AG04450 (cell line): ENCODE measurements around the gene CFAP119. TPM values are rescaled to one million over a fixed set of nuclear protein-coding genes. Genes with fewer than 3 reads are reported as not detected.

Source experiments
- CTCF ChIA-PET: fragments of 300-600, 350-600 bp; formaldehyde crosslinking; extraction: SDS; loops from one replicate; lab custom pipeline; 2022; ENCODE audit warnings: antibody characterized with exemption, inconsistent platforms; lab: Charles Lee
- POLR2A ChIA-PET: fragments of 350-600 bp; formaldehyde crosslinking; extraction: SDS; loops from one replicate; lab custom pipeline; 2021; ENCODE audit warnings: antibody characterized with exemption, inconsistent platforms; lab: Yijun Ruan, JAX
- DNase-seq: peaks from one replicate; pipeline ENCODE4 v3.0.0-alpha.2; 2011; ENCODE audit warnings: low read depth, low spot score
- H3K27ac ChIP-seq: one replicate; pipeline ENCODE4 v1.5.1; 2012; ENCODE audit warnings: low read depth, low read length, control low read depth
- H3K27me3 ChIP-seq: one replicate; pipeline ENCODE4 v1.6.0; 2012; ENCODE audit warnings: low read length; ENCODE audit not compliant: control insufficient read depth, insufficient read depth
- H3K4me3 ChIP-seq: 2 replicates; pipeline ENCODE4 v1.5.1; 2011; ENCODE audit warnings: mild to moderate bottlenecking, low read depth, low read length, control low read depth
- H3K9me3 ChIP-seq: 2 replicates; pipeline ENCODE4 v1.5.1; 2012; ENCODE audit warnings: low read length; ENCODE audit not compliant: control insufficient read depth, insufficient read depth
- polyA plus RNA-seq: library from polyadenylated mRNA; depleted of rRNA; stranded (reverse); fragments of >200 nt; gene quantifications from 2 replicates; pipeline ENCODE4 v1.2.3, GENCODE V29; 2011
- TF ChIP-seq, protein P1 (sequence below): IDR thresholded peaks from 2 replicates; pipeline ENCODE4 v1.5.1; 2011; ENCODE audit warnings: low read depth, low read length, control low read depth, inconsistent platforms

Gene CFAP119
- polyA plus RNA-seq, 1 experiment, result 3.1 TPM

DNA sequence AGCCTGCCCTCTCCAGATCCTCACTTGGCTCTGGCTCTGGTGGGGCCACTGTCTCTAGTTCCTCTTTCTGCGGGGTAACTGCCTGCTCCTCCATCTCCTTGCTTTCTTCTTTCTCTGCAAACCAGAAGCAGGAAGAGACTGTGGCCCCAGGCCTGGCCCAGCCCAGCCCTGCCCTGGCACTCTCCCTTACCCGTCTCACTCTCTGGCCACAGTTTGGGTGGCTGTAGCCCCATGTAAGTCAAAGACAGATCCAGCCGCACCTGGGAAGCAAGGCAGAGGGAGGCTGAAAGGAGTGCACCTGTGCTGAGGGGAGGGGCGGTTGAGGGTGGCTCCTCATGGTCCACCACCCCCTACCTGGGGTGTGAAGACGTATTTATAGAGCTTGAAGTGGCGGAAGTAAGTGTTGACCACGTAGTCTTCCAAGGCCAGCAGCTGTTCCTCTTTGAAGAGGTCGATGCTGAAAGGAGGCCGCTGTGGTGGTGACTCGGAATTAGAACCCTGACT lies 2.8 kb downstream of the CFAP119 start:
- ChIA-PET CTCF (no interaction called here), POLR2A (no interaction called here)
- no peak overlapping the region for H3K27ac ChIP-seq
- H3K27me3 ChIP-seq, result no peaks in the 10 kb centered on the region
- no peaks in the 10 kb centered on the region; the same call in 1 of the 2 replicates for H3K9me3 ChIP-seq
- TF ChIP-seq, protein P1, sequence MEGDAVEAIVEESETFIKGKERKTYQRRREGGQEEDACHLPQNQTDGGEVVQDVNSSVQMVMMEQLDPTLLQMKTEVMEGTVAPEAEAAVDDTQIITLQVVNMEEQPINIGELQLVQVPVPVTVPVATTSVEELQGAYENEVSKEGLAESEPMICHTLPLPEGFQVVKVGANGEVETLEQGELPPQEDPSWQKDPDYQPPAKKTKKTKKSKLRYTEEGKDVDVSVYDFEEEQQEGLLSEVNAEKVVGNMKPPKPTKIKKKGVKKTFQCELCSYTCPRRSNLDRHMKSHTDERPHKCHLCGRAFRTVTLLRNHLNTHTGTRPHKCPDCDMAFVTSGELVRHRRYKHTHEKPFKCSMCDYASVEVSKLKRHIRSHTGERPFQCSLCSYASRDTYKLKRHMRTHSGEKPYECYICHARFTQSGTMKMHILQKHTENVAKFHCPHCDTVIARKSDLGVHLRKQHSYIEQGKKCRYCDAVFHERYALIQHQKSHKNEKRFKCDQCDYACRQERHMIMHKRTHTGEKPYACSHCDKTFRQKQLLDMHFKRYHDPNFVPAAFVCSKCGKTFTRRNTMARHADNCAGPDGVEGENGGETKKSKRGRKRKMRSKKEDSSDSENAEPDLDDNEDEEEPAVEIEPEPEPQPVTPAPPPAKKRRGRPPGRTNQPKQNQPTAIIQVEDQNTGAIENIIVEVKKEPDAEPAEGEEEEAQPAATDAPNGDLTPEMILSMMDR, result no peak
- no peak for DNase-seq
- H3K4me3 ChIP-seq, result no peak overlapping the region

DNA sequence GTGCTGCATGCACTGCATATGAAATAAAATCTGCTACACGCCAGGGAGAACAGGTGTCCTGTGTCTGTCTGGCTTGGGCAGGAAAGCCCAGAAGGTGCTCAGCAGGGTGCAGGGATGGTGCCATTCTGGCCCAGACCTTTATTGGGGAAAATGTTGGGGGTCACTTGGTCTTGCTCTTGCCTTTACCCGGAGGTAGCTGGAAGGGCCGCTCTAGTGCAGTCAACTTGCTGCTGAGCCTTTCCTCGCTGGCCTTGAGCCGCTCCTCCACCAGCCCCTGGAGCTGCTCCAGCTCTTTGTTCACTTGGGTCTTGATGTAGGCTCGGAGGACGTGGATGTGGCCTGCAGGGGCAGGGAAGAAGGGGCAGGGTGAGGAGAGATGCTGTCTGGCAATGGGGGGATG lies 4.5 kb downstream of the CFAP119 start:
- POLR2A ChIA-PET, result interaction anchor here (1.2 kb wide), 1 partner anchor 9 kb away, joined by 6 read pairs; the partner anchor contains the start of gene PHKG2
- no peak overlapping the region for H3K4me3 ChIP-seq
- TF ChIP-seq, protein P1, result no peak
- no peaks in the 10 kb centered on the region; the same call in 1 of the 2 replicates for H3K9me3 ChIP-seq
- H3K27me3 ChIP-seq, result no peaks in the 10 kb centered on the region
- DNase-seq, result no peak
- CTCF ChIA-PET, result no interaction called here
- H3K27ac ChIP-seq, result no peak overlapping the region

- POLR2A ChIA-PET, result no interaction called here
- TF ChIP-seq, protein P1, result no peak
- no peak for DNase-seq
Observed at GRCh38 chr16:30756781-30757100, 5.1 kb downstream of the CFAP119 start.

DNA sequence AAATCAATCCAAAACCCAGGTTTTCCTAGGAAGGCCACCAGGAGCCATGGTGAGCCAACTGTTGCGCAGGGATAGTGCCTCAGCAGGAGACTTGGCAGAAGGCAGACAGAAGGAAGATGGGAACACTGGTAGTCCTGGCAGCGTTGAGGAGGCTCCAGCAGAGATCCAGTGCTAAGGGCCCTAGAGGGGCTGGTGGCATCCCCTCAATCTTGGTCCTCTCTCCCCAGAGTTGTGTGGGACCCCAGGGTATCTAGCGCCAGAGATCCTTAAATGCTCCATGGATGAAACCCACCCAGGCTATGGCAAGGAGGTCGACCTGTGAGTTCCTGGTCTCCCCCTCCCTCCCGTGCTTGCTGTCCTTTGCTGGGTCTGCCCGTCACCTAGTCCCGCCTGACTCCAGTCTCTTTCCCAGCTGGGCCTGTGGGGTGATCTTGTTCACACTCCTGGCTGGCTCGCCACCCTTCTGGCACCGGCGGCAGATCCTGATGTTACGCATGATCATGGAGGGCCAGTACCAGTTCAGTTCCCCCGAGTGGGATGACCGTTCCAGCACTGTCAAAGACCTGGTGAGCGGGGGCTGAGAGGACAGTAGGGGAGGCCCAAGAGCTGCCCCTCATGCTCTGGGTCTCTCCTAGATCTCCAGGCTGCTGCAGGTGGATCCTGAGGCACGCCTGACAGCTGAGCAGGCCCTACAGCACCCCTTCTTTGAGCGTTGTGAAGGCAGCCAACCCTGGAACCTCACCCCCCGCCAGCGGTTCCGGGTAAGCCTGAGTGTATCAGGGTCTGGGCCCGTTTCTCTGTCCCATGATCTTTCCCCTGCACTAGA lies 5.7 kb downstream of the CFAP119 start:
- DNase-seq, result no peak
- Histone ChIP-seq H3K27ac (no peak overlapping the region), H3K27me3 (no peaks in the 10 kb centered on the region), H3K4me3 (no peak overlapping the region), H3K9me3 (no peaks in the 10 kb centered on the region)
- TF ChIP-seq, protein P1, result no peak
- ChIA-PET CTCF (no interaction called here), POLR2A (no interaction called here)

More at GRCh38 chr16:30756781-30757100, 5.1 kb downstream of the CFAP119 start:
- Histone ChIP-seq H3K27me3 (no peaks in the 10 kb centered on the region), H3K4me3 (no peak overlapping the region), H3K27ac (no peak overlapping the region), H3K9me3 (no peaks in the 10 kb centered on the region; the same call in 1 of the 2 replicates)
- CTCF ChIA-PET, result no interaction called here

DNA sequence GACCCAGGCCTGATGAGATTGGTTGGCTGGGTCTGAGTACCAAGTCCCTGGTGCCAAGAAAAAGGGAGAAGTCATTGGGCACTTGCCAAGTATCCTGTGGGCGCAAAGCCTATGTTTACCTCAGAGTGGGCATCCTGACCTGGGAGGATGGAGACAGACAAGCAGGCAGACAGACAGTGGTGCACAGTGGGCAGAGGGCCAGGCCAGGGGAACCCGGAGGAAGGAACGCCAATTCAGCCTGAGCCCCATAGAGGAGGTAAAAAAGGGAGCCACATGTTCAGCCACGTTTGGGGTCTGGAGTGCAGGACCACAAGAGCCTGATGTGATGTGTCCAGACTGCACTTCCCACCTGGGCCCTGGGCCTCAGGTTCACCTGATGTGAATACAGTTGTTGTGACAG lies 8.3 kb downstream of the CFAP119 start:
- TF ChIP-seq, protein P1, result no peak
- H3K27me3 ChIP-seq, result no peaks in the 10 kb centered on the region
- H3K27ac ChIP-seq, result no peak overlapping the region
- no peak overlapping the region for H3K4me3 ChIP-seq
- no peak for DNase-seq
- ChIA-PET CTCF (no interaction called here), POLR2A (no interaction called here)
- no peaks in the 10 kb centered on the region for H3K9me3 ChIP-seq
